Colonic mucosa (tissue), 4 donors: Measurements from ENCODE around the gene GNA14. TPM values are rescaled to one million over a fixed set of nuclear protein-coding genes. Genes with fewer than 3 reads are reported as not detected.

Experiments used
- DNase-seq: peaks from one replicate; pipeline ENCODE4 v3.0.0-alpha.2; 2020
- H3K27ac ChIP-seq: fragments of 200-600 bp; one replicate; pipeline ENCODE4 v1.8.0; 2021
- H3K27me3 ChIP-seq: fragments of 200-600 bp; one replicate; pipeline ENCODE4 v1.8.0; 2021
- H3K36me3 ChIP-seq: fragments of 200-600 bp; one replicate; pipeline ENCODE4 v1.8.0; 2021
- H3K4me1 ChIP-seq: fragments of 200-600 bp; one replicate; pipeline ENCODE4 v1.8.0; 2021; ENCODE audit warnings: mild to moderate bottlenecking
- H3K4me3 ChIP-seq: fragments of 200-600 bp; one replicate; pipeline ENCODE4 v1.8.0; 2021
- H3K9ac ChIP-seq, 2 donors: one replicate each; pipeline ENCODE4 v1.7.0; 2013; ENCODE audit warnings: control low read depth in 2 of 2, low read depth in 2 of 2, low read length in 2 of 2
- H3K9me3 ChIP-seq: fragments of 200-600 bp; one replicate; pipeline ENCODE4 v1.8.0; 2021
- intact Hi-C: fragments of 100-400 bp; cut with DNase I; formaldehyde crosslinking; loops from one replicate; pipeline ENCODE4 v1.14.1; 2022
- total RNA-seq, 2 donors: library from RNA; stranded (reverse); fragmentation: NEBNext Ultra II Directional in 1 of 2; extraction: Animal tissue kit (Norgen Biotek cat#: 25700) in 1 of 2; gene quantifications; one replicate each; pipeline ENCODE4 v1.2.1, GENCODE V29; 2021
- TF ChIP-seq, protein P1 (sequence below): fragments of 200-600 bp; IDR thresholded peaks from one replicate; pipeline ENCODE4 v1.8.0; 2022; ENCODE audit warnings: antibody characterized with exemption, mild to moderate bottlenecking
- donor health status: healthy.
- donor health status: DM: no; HTN: no; CAD: no.
- donor health status: DM: no; HTN: no; CAD: no.

The GNA14 gene
- total RNA-seq, 2 donors from 2014 or later = 7.9 to 11.7 TPM

- no peaks in the 10 kb centered on the region for H3K9me3 ChIP-seq
- no peak overlapping the region for H3K4me3 ChIP-seq
- no peaks in the 10 kb centered on the region for H3K4me1 ChIP-seq
- intact Hi-C loops = no loop called here
- H3K27ac ChIP-seq = no peak overlapping the region
- TF ChIP-seq, protein P1, sequence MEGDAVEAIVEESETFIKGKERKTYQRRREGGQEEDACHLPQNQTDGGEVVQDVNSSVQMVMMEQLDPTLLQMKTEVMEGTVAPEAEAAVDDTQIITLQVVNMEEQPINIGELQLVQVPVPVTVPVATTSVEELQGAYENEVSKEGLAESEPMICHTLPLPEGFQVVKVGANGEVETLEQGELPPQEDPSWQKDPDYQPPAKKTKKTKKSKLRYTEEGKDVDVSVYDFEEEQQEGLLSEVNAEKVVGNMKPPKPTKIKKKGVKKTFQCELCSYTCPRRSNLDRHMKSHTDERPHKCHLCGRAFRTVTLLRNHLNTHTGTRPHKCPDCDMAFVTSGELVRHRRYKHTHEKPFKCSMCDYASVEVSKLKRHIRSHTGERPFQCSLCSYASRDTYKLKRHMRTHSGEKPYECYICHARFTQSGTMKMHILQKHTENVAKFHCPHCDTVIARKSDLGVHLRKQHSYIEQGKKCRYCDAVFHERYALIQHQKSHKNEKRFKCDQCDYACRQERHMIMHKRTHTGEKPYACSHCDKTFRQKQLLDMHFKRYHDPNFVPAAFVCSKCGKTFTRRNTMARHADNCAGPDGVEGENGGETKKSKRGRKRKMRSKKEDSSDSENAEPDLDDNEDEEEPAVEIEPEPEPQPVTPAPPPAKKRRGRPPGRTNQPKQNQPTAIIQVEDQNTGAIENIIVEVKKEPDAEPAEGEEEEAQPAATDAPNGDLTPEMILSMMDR = no peak
- DNase-seq = no peak
- H3K9ac ChIP-seq = no peak overlapping the region
- no peaks in the 10 kb centered on the region for H3K36me3 ChIP-seq
- H3K27me3 ChIP-seq = no peaks in the 10 kb centered on the region
These were observed 43.8 kb downstream of the GNA14 start for GRCh38 chr9:77604316-77604715.

DNA sequence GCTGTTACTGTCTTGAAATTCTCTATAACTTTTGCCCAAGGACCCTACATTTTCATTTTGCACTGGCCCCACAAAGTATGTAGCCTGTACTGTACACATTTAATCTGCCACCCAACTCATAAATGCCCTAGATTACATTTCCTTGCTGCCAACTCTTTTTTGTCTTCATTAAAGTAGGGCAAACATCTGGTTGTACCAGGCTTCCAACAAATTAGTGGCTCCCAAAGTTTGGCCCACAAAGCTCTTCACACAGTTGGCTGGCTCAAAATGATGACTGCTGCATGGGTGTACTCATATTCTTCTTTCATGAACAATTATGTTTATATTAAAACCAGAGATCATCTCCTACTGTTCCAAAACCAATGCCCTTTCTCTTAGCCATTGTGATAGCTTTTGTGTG is 45.3 kb downstream of the GNA14 start:
- Histone ChIP-seq H3K27me3 (no peaks in the 10 kb centered on the region), H3K36me3 (no peaks in the 10 kb centered on the region), H3K4me3 (no peak overlapping the region), H3K4me1 (no peaks in the 10 kb centered on the region), H3K9me3 (no peaks in the 10 kb centered on the region), H3K27ac (no peak overlapping the region), H3K9ac (no peak overlapping the region)
- no peak for DNase-seq
- intact Hi-C loops = no loop called here
- TF ChIP-seq, protein P1 = no peak

DNA sequence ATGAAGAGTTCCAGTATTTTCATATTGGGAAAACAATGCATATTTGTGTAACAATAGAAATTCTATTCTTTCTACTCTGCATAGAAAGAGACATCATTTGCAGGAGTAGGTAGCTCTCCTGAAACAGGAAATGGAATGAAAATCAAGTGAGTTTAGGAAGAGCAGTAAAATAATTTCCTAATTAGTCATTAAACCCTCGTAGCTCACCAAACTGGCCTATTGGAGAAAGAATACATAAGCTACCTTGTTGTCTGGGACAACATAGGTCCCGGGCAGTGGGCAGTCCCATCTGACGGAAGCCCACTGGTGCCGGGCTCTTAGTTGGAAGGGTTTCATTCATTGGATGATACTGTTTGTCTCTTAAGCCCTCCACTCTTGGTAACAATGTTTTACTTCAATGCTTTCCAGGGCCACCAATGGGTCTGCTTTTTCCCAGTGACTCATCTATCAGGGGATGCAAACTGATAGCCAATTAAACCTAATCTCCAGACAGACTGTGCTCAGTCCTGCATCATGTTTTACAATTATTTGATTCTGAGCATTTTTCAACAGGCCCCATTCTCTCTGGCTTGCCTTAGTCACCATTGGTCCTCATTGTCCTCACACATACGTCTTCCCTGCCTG is 46.5 kb downstream of the GNA14 start:
- Histone ChIP-seq H3K9ac (no peak overlapping the region), H3K27me3 (no peaks in the 10 kb centered on the region), H3K27ac (no peak overlapping the region), H3K36me3 (no peaks in the 10 kb centered on the region), H3K9me3 (no peaks in the 10 kb centered on the region), H3K4me1 (no peaks in the 10 kb centered on the region), H3K4me3 (no peak overlapping the region)
- no peak for DNase-seq
- TF ChIP-seq, protein P1 = no peak
- intact Hi-C loops = no loop called here

GRCh38 chr9:77600810-77601209 is 47.3 kb downstream of the GNA14 start:
- Histone ChIP-seq H3K36me3 (no peaks in the 10 kb centered on the region), H3K27ac (no peak overlapping the region), H3K9ac (no peak overlapping the region), H3K27me3 (no peaks in the 10 kb centered on the region), H3K9me3 (no peaks in the 10 kb centered on the region), H3K4me1 (peaks cover 3% of the 10 kb centered on the region), H3K4me3 (no peak overlapping the region)
- DNase-seq = no peak
- intact Hi-C loops = no loop called here
- TF ChIP-seq, protein P1 = no peak

GRCh38 chr9:77599492-77599891 is 48.6 kb downstream of the GNA14 start:
- TF ChIP-seq, protein P1 = no peak
- no peak for DNase-seq
- no peak overlapping the region for H3K9ac ChIP-seq
- no peak overlapping the region for H3K27ac ChIP-seq
- H3K9me3 ChIP-seq = no peaks in the 10 kb centered on the region
- H3K4me3 ChIP-seq = no peak overlapping the region
- H3K4me1 ChIP-seq = peaks cover 3% of the 10 kb centered on the region
- no peaks in the 10 kb centered on the region for H3K27me3 ChIP-seq
- H3K36me3 ChIP-seq = no peaks in the 10 kb centered on the region
- intact Hi-C loops = no loop called here
